ENCODE measurements around the gene COPS6. TPM values are rescaled to one million over a fixed set of nuclear protein-coding genes. Genes with fewer than 3 reads are reported as not detected.

Gene COPS6
- polyA plus RNA-seq, 1 of the 3 experiments (the other 2 are of a cell fraction), result 435 TPM

DNA sequence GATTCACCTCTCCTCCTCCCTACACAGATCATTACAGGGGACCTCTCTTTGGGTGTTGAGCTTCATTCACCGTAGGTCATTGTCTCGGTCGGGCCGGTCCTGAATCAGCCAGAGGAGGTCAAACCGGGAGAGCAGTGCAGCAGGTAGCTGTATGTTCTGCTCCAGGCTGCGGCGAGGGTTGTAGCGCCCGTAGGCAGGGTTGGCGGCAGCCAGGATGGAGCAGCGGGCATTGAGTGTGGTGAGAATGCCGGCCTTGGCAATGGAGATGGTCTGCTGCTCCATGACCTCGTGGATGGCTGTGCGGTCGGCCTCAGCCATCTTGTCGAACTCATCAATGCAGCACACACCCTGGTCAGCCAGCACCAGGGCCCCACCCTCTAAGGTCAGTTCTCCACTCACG lies 6.9 kb downstream of the COPS6 start (continued):
- TF ChIP-seq, protein P1, sequence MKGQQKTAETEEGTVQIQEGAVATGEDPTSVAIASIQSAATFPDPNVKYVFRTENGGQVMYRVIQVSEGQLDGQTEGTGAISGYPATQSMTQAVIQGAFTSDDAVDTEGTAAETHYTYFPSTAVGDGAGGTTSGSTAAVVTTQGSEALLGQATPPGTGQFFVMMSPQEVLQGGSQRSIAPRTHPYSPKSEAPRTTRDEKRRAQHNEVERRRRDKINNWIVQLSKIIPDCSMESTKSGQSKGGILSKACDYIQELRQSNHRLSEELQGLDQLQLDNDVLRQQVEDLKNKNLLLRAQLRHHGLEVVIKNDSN (IDR thresholded peaks at IDR 0.05; ENCODE audit: borderline replicate concordance, low read depth), result no peak
- no peak for TF ChIP-seq CTCF (IDR thresholded peaks at IDR 0.05)
- TF ChIP-seq EP300 (IDR thresholded peaks at IDR 0.05; ENCODE audit: borderline replicate concordance in 1 of 2, low read depth in 1 of 2, low read length in 1 of 2), result no peak

GRCh38 chr7:100098913-100099312 lies 10.1 kb downstream of the COPS6 start:
- H3K4me1 ChIP-seq (ENCODE audit: control insufficient read depth in 1 of 2, insufficient read depth in 2 of 2, low read depth in 1 of 2, low read length in 1 of 2), result peaks cover 23 to 50% of the 10 kb centered on the region in 2 experiments
- no peaks in the 10 kb centered on the region for H3K27me3 ChIP-seq (ENCODE audit: insufficient read depth)
- H3K9me2 ChIP-seq, result no peaks in the 10 kb centered on the region
- no peak overlapping the region for H2AFZ ChIP-seq (ENCODE audit: low read depth)
- H3F3A ChIP-seq (replicated peaks; ENCODE audit: insufficient read depth), result peaks cover 54% of the 10 kb centered on the region
- no peaks in the 10 kb centered on the region for H3K9me3 ChIP-seq
- ChIA-PET POLR2A (interaction anchor here (3.7 to 4.2 kb wide), 3 partner anchors 9 to 83 kb away, joined by 20 to 98 read pairs (median 70); partner anchors contain the start of genes COPS6, MBLAC1 and ZKSCAN1), CTCF (interaction anchor here (1.3 to 5.4 kb wide), 5 partner anchors 16 to 33 kb away, joined by 3 to 74 read pairs (median 5); partner anchors contain the start of genes CNPY4 and ZNF3)
- H3K9ac ChIP-seq, result peak overlapping the region; percentile 98
- TF ChIP-seq RXRA (IDR thresholded peaks at IDR 0.05; ENCODE audit: borderline replicate concordance, low read depth) (no peak), ELF1 (IDR thresholded peaks at IDR 0.05) (no peak)
- H4K20me1 ChIP-seq (ENCODE audit: insufficient read depth), result peaks cover 7% of the 10 kb centered on the region
- WGBS (ENCODE audit: low lambda C conversion rate), result 70% methylated on average over 10 of the region's 10 CpGs
- H3K27ac ChIP-seq (ENCODE audit: low read depth in 2 of 2, low read length in 1 of 2), result peak overlapping the region; percentile 86 to 95; a peak in 3 of 4 replicates
- peaks cover 86% of the 10 kb centered on the region for H3K79me2 ChIP-seq (ENCODE audit: insufficient read depth)
- no peak for DNase-seq
- H3K4me2 ChIP-seq, result peak overlapping the region; percentile 100
- H3K4me3 ChIP-seq (ENCODE audit: low read depth in 2 of 2, low read length in 1 of 2), result peak overlapping the region; percentile 70 to 99; a peak in 3 of 4 replicates
- H3K36me3 ChIP-seq (replicated peaks in 1 of 2; ENCODE audit: control insufficient read depth in 1 of 2, insufficient read depth in 2 of 2, low read length in 1 of 2), result peaks cover 54 to 65% of the 10 kb centered on the region in 2 experiments

- H3K4me2 ChIP-seq, result peak overlapping the region; percentile 100
- H3K4me1 ChIP-seq (ENCODE audit: control insufficient read depth in 1 of 2, insufficient read depth in 2 of 2, low read depth in 1 of 2, low read length in 1 of 2), result peaks cover 24 to 45% of the 10 kb centered on the region in 2 experiments
- 42% methylated on average over 12 of the region's 12 CpGs for WGBS (ENCODE audit: low lambda C conversion rate)
- no peaks in the 10 kb centered on the region for H3K9me3 ChIP-seq
- H3K27me3 ChIP-seq (ENCODE audit: insufficient read depth), result no peaks in the 10 kb centered on the region
- no peaks in the 10 kb centered on the region for H3K9me2 ChIP-seq
- H3K4me3 ChIP-seq (ENCODE audit: low read depth in 2 of 2, low read length in 1 of 2), result peak overlapping the region; percentile 70 to 99
- TF ChIP-seq GABPA (IDR thresholded peaks at IDR 0.05; ENCODE audit: low read depth) (no peak), SIN3A (IDR thresholded peaks at IDR 0.05; ENCODE audit: borderline replicate concordance, low read depth, low read length) (no peak), FOXM1 (IDR thresholded peaks at IDR 0.05; ENCODE audit: low read depth) (no peak)
- H3F3A ChIP-seq (replicated peaks; ENCODE audit: insufficient read depth), result peaks cover 49% of the 10 kb centered on the region
- ChIA-PET POLR2A (interaction anchor here (3.7 to 4.2 kb wide), 3 partner anchors 9 to 84 kb away, joined by 20 to 98 read pairs (median 70); partner anchors contain the start of genes COPS6, MBLAC1 and ZKSCAN1), CTCF (interaction anchor here (1.3 to 5.4 kb wide), 5 partner anchors 17 to 32 kb away, joined by 3 to 74 read pairs (median 5); partner anchors contain the start of genes CNPY4 and ZNF3)
- peak overlapping the region; percentile 86 to 95; a peak in 3 of 4 replicates for H3K27ac ChIP-seq (ENCODE audit: low read depth in 2 of 2, low read length in 1 of 2)
- peaks cover 7% of the 10 kb centered on the region for H4K20me1 ChIP-seq (ENCODE audit: insufficient read depth)
- H3K79me2 ChIP-seq (ENCODE audit: insufficient read depth), result peaks cover 81% of the 10 kb centered on the region
- DNase-seq, result no peak
- H3K9ac ChIP-seq, result peak overlapping the region; percentile 98
- H3K36me3 ChIP-seq (replicated peaks in 1 of 2; ENCODE audit: control insufficient read depth in 1 of 2, insufficient read depth in 2 of 2, low read length in 1 of 2), result peaks cover 48 to 60% of the 10 kb centered on the region in 2 experiments
- H2AFZ ChIP-seq (ENCODE audit: low read depth), result no peak overlapping the region
Measured at GRCh38 chr7:100099452-100099851, 10.7 kb downstream of the COPS6 start.

Data from SK-N-SH (cell line).